Measurements from ENCODE around the gene IRAK2.

Gene IRAK2

DNA sequence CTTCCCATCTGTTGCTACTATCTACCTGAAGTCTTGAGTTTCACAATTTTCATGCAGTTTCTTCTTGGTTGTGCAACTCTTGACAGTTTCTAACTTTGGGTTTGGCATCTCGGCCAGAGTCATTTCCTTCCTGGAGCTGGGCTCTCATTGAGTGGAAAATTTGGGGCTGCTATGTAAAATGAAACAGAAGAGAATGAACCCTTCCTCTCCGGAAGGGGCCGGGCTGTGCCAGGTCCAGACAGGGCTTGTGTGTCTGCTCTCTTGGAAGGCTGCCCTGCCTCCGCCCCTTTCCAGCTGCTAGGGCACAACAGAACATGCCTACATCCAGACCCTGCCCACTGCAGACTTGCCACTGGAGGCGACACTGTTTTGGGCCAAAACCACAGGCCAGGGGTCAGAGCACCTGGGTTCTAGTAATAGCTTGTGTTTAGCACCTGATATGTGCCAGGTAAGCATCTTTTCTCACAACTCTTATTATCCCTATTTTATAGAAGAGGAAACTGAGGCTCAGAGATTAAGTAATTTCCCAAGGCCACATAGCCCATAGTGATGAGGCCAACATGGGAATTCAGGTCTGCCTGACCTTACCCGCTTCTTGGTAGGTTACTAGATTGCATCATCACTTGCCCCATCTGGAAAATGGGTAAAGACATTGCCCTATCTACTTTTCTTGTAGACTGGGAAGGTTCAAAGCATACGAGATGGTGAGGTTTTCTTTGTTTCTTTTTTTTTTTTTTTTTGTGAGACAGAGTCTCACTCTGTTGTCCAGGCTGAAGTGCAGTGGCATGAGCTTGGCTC lies 25.0 kb downstream of the IRAK2 start:
- no peak for DNase-seq (ENCODE audit: low read depth)

DNA sequence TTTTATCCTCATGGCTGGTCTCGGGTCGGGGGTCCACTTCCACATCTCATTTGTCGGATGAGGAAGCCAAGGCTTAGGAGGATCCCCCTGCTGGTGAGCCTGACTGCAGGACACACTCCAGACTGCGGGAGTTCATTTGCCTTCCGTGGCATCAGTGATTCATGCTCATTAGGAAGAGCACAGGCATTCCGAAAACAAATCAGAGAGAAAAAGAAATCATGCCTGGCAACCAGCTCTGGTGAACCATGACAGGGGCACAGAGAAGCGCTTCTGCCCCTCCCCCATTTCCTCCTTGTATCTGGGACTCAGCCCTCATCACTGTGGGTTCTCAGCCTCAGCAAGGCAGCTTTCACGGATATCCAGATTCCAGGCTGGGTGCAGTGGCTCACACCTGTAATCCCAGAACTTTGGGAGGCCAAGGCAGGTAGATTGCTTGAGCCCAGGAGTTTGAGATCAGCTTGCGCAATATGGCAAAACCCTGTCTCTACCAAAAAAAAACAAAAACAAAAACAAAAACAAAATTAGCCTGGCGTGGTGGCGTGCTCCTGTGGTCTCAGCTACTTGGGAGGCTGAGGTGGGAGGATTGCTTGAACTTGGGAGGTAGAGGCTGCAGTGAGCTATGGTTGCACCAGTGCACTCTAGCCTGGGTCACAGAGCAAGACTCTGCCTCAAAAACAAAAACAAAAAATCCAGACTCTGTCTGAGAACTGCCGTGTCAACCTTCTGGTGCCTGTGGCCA lies 28.4 kb downstream of the IRAK2 start:
- peak; percentile 74 for DNase-seq (ENCODE audit: low read depth)

DNA sequence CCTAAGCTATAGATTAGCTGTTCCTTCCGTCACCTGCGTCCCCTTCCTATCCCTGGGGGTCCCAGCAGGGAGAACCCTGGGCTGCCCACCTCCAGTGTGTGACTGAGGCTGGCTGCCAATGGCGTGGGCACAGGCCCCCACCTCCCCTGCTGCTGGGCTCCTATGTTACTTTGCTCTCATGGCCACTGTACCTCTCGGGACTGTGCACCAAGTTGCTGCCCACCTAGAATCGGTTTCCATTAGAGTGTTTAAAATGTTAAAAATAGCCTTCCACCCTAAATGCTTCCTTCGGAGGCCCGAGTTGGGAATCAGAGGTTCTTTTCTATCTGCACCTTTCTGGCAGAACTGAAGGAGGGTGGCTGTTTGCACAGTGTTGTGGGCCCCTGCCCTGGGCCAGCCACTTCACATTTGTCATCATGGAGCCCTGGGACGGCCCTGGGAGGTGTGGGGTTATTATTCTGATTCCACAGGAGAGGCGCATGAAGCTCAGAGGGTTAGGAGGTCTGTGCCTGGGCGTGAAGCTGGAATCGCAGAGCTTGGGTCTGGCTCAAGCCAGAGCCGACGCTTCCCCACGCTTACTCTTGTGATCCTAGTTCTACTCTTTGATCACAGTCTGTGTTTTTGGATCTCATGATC lies 29.1 kb downstream of the IRAK2 start:
- DNase-seq (ENCODE audit: low read depth): no peak

DNA sequence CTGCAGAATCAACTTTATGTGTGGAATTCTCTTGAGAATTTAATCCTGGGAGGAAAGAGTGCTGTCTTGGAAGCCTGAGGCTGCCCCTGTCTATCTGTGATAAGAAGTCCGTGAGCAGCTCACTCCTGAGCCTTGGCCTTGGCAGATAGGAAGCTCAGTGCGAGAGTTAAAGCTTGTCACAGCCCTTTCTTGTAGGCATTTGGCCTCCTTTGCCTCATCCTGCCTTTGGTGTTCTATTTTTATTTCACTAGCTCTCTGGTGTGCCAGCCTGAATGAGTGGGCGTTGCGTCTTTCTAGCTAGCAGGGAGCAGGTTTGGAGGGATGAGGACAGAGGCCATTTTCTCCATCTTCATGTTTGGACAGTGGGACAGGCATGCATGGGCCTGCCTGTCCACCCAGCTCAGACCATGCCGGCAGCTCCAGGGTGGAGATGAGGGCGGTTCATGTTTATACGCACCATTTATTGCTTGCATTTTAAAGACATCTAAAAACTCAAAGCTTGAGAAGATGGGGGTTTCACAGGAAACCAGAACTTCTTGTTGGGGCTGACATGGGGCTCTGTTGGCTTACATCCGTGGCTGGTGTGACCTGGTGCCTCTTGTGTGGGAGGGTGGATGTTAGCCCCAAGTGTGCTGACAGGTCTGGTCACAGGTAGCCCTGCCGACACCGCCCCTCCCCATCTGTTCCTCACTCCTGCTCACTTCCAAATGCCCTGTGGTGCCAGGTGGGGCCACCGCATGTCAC lies 29.8 kb downstream of the IRAK2 start:
- no peak for DNase-seq (ENCODE audit: low read depth)

DNA sequence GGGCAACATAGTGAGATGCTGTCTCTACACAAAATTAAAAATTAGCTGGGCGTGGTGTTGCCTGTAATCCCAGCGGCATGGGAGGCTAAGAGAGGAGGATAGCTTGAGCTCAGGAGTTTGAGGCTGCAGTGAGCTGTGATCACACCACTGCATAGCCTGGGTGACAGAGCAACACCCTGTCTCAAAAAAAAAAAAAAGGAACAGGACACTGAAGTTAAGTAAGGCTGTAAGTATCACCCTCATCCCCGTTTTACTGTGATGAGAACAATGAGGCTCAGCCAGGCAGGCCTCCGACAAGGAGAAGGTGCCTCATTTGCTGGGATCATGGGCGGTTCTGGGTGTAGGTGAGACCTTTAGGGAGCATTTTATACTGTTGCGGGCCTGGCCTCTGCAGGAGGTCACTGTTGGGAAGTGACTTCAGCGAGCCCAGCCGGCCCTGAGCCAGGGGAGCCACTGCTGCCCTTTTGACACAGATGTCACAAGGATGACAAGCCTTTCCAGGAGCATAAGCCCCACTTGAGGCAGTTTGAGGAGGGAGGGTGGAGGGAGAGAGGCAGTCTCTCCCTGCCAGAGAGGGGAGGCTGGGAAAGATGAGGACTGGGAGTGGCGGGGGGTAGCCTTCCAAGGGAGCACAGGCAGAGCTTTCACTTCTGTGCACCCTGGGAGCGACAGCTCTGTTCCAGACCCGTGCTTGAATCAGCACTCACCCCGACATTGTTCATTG lies 30.8 kb downstream of the IRAK2 start:
- DNase-seq (ENCODE audit: low read depth): no peak

DNA sequence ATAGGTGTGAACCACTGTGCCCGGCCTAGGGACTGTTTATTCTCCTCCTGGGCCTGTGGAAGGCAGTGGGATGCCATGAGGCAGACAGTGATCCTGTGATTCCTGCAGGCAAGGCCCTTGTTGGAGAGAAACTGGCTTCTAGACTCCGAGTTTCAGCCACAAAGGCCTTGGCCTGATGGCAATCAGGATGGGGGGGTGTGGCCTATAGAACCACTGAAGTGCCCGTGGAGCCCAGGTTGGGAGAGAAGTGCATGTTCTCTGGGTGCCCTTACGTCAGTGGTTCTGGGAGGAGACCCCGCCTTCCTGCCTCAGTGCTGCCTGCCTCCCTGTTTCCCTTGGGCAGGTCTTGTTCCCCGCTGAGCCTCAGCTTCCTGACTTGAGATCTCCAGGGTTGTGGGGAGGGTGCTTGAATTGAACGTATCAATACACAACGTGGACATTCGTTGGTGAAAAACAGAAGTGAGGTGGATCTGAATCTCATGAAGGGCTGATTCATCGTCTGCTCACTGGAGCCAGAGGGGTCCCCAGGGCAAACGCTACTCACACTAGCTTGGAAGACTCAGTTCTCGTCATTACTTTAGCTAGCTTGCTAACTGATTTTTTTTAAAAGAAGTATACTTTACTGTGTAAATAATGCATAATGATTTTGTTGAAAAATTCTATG lies 31.8 kb downstream of the IRAK2 start:
- no peak for DNase-seq (ENCODE audit: low read depth)

DNA sequence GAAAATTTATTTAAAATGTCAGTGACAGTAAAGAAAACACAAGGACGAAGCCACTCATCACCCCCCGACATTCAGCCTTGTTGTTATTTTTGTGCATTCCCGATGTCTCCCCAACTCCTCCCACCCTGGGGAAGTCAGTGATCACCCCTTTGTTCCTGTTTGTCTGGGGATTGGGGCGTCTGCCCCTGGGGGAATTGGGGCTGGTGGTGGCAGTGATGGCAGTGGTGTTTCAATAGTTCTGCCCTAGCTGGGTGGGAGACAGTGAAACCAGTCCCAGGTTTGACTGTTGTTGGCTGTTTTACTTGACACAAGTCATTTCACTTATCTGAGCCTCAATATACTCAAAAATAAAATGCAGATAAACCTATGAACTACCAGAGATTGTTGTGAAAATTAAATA lies 33.5 kb downstream of the IRAK2 start:
- DNase-seq (ENCODE audit: low read depth): no peak

DNA sequence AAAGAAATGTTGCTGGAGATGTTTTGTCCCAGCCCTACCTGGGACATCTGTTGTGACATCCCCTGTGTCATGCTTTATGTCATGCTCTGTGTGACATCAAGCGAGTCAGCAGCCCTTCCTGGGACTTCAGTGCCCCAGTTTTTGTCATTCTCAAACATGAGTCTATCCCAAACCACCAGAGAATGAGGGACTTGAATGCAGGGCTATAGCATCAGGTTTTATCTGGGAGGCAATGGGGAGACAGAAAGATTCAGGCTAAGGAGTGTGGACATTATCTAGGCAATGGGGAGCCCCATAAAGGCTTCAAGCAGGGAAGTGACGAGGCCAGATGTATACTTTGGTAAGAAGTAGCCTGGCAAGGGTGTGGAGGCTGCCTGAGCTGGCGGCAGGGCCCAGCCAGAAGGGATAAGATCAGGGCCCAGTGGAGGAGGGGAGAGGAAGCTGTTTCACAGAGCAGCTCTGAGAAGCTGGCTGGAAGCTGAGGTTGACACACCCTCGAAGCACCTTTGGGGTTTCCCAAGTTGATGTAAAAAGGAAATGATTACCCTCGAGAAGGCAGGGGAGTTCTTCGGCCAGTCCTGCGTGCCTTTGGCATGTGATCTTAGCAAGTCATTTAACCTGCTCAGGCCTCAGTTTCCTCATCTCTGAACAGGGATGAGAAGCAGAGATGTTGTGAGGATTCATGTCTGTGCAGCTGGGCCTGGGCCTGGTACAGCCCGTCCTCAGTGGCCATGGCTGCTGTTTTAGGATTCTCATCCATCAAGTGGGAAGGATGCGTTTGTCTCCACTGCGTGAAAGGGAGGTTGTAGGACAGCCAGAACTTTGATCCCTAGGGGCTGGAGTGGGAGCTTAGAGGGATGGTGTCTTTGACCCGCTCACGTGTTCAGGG lies 34.3 kb downstream of the IRAK2 start:
- DNase-seq (ENCODE audit: low read depth): peak; percentile 38

DNA sequence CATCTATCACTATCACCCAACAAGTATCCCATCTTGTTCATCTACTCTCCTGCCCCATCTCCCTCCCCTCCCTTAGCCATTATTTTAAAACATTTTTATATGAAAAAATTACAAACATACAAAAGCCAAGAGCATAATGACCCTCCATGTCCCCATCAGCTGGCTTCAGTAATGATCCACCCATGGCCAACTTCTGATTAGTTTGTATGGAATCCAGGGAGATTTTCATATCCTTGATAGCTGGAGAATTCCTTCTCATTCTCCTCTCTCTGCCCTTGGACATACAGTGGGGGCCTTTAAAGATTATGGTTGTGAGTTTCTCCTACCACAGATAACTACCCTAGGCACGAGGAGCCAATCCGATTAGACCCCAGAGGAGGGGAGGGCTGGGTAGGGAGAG lies 40.2 kb downstream of the IRAK2 start:
- DNase-seq (ENCODE audit: low read depth): no peak

DNA sequence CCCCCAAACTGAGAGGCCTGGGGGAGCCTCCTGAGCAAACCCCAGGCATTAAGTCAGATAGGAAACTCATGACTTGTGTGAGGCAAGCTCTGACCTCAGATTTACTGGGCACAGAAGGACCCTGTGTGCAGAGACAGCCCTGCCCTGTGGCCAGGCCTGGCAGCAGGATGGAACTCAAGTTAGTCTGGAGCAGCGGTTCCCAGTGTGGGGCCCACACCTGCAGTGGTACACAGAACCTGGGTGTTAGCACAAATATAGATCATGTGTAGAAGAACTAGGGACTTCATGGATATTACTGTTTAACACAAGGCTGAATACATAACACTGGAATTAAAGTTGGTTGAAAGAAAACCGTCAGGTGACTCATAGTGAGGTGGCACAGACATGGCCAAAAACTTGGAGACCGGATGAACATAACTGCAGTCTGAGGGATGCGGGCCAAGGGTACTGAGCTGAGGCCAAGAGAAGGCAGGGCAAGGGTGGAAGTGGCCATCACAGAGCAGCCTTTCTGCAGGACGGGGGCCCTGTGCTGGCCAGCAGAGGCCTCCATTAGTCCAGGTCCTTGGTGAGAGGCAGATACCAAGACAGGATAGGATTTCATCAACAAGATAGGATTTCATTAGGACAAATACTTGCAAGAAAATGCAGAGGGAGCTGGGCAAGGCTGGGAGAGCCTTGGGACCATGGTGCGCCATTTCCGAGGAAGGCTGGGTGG lies 40.9 kb downstream of the IRAK2 start:
- no peak for DNase-seq (ENCODE audit: low read depth)

DNA sequence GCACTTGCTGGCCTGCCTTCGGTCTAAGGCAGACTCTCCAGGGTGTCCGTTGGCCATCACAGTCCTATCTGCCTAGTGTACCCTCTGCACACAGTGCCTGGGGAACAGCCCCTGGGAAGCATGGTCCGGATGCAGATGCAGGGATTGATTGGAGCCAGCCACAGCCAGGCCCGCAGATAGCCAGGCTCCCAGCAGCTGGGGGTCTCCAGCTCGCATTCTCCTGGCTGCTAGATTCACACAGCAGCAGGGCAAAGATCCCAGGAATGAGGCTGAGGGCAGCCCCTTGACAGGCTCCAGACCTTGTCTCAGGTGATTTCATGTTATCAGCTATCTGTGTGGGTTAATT lies 41.4 kb downstream of the IRAK2 start:
- no peak for DNase-seq (ENCODE audit: low read depth)

DNA sequence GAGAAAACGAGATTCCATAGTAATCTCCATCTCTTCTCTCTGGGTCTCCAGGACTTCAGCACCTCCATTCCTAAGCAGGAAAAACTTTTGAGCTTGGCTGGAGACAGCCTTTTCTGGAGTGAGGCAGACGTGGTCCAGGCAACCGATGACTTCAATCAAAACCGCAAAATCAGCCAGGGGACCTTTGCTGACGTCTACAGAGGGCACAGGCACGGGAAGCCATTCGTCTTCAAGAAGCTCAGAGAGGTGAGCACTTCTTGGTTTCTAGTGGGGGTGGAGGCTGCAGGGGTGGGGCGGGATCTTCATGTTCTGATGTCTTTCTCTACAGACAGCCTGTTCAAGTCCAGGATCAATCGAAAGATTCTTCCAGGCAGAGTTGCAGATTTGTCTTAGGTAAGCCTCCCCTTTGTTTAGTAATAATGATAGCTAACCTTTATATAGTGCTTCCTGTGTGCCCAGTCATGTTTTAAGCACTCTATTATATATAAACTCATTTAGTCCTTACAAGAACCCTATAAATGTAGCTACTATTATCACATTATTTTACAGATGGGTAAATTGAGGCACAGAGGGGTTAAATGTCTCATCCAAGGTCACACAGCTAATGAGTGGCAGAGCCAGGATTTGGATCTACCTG lies 48.6 kb downstream of the IRAK2 start:
- no peak for DNase-seq (ENCODE audit: low read depth)

DNA sequence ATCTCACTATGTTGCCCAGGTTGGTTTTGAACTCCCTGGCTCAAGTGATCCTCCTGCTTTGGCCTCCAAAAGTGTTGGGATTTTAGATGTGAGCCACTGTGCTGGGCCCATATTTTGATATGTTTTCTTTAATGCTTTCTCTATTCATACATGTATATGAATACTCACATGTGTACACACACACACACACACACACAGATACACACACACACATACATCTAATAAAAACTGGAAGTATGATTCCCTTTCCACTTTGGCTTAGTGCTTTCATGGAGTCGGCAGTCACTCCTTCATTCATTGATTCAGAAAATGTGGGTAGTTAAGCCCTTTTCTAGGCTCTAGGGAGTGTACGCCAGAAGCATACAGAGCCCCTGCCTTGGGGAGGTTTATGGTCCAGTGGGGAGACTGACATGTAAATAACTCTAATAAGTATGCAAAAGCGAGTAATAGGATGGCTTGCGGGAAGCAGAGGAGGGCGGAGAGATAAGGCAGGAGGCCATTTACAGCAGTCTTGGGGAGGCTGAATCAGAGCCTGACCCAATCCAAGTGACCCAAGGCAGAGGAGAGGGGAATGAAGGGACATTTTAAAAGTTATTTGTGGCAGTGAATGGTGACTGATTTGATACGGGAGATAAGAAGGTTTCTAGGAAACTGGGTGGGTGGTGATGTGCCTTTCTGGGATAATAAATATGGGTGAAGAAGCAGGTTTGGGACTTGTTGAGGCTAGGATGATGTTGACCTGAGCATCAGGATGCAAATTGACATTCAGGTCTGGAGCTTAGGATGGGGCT lies 51.1 kb downstream of the IRAK2 start:
- no peak for DNase-seq (ENCODE audit: low read depth)

DNA sequence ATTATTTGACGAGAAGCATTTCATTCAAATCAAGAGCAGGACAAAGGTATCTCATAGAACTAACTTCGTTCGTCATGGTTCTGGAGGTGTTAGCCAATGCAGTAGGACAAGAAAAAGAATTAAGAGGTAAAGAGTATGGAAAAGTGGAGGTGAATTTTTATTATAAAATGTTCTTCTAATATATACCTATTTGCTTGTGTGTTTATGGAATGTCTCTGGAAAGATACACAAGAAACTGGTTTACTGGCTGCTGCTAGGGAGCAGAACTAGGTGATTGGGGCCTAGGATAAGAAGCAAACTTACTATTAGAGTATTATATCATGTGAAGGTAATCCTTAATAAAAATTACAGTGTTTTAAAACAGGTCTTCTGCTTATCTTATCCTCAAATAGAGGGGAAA lies 52.6 kb downstream of the IRAK2 start:
- DNase-seq (ENCODE audit: low read depth): no peak

DNA sequence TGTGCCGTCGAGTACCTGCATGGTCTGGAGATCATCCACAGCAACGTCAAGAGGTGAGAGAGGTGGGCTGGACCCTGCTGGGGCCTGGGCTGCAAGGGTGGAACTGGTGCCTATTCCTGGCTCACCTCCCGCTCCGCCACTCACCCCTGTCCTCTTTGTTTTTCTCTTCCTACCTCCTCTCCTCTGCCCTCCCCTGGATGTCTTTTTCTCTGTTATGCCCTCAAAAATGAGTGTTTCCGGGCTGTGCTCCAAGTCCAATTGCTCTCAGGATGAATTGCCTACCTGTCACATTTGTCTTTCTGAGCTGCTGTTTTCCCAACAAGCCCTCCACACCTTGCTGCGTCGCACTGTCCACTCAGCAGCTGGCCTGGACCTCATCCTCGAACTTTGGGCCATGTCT lies 55.0 kb downstream of the IRAK2 start:
- DNase-seq (ENCODE audit: low read depth): no peak

DNA sequence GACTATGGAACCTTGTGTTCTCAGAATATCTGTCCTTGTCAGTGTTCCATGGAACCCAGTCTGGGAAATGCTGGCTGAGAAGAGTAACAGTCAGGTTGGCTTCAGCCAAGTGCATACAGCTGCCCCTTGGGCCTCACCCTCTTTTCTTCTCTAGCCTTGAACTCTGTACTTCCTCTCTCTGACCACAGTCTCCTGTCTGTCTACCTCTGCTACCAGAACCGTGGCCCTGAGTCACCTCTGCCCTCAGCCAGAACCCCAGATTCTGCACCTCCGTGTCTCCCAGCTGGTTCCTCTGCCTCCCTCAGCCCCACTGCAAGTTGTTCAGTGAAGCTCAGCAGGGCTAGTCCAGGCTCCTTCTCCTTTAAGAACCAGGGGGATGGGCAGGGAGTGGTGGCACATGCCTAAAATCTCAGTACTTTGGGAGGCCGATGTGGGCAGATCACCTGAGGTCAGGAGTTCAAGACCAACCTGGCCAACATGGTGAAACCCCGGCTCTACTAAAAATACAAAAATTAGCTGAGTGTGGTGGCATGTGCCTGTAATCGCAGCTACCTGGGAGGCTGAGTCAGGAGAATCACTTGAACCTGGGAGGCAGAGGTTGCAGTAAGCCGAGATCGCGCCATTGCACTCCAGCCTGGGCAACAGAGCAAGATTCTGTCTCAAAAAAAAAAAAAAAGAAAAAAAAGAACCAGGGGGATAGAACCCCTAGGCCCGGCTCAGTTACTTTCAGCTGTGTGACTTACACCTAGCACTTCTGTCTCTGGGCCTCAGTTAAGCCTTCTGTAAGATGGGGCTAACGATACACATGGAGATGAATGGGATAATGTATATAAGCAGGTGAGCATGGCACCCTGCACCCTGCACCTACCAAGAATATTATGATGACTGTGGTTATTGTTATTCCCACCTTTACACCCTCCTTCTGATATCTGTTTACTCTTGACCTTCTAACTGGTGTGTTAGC lies 59.2 kb downstream of the IRAK2 start:
- DNase-seq (ENCODE audit: low read depth): no peak
